Ishikawa (cell line): ENCODE measurements around the gene MTPN.

ENCODE experiments used
- CEBPB ChIP-seq: IDR thresholded peaks from 2 replicates; pipeline ENCODE4 v1.6.1; 2012
- CREB1 ChIP-seq: IDR thresholded peaks from 2 replicates; pipeline ENCODE4 v1.6.1; 2012; ENCODE audit warnings: low read depth
- EGR1 ChIP-seq: IDR thresholded peaks from 2 replicates; pipeline ENCODE4 v1.6.1; 2012
- EP300 ChIP-seq: IDR thresholded peaks from 2 replicates; pipeline ENCODE4 v1.6.1; 2012; ENCODE audit warnings: borderline replicate concordance
- FOXM1 ChIP-seq: IDR thresholded peaks from 2 replicates; pipeline ENCODE4 v1.6.1; 2012; ENCODE audit warnings: low read depth, borderline replicate concordance
- NFIC ChIP-seq: IDR thresholded peaks from 2 replicates; pipeline ENCODE4 v1.6.1; 2012
- RAD21 ChIP-seq: IDR thresholded peaks from 2 replicates; pipeline ENCODE4 v1.6.1; 2012; ENCODE audit warnings: low read depth
- TAF1 ChIP-seq: IDR thresholded peaks from 2 replicates; pipeline ENCODE4 v1.6.1; 2012; ENCODE audit warnings: low read depth, mild to moderate bottlenecking
- TCF12 ChIP-seq: IDR thresholded peaks from 2 replicates; pipeline ENCODE4 v1.6.1; 2012; ENCODE audit warnings: low read depth
- TEAD4 ChIP-seq: IDR thresholded peaks from 2 replicates; pipeline ENCODE4 v1.6.1; 2012
- USF1 ChIP-seq: IDR thresholded peaks from 2 replicates; pipeline ENCODE4 v1.6.1; 2012
- YY1 ChIP-seq: IDR thresholded peaks from 2 replicates; pipeline ENCODE4 v1.6.1; 2012; ENCODE audit warnings: low read depth
- ZBTB7A ChIP-seq: IDR thresholded peaks from 2 replicates; pipeline ENCODE4 v1.6.1; 2012; ENCODE audit warnings: low read depth
- TF ChIP-seq, protein P1 (sequence below): IDR thresholded peaks from 2 replicates; pipeline ENCODE4 v1.6.1; 2012
- TF ChIP-seq, protein P2 (sequence below): IDR thresholded peaks from 2 replicates; pipeline ENCODE4 v1.6.1; 2012; ENCODE audit warnings: low read depth, mild to moderate bottlenecking

Gene MTPN

DNA sequence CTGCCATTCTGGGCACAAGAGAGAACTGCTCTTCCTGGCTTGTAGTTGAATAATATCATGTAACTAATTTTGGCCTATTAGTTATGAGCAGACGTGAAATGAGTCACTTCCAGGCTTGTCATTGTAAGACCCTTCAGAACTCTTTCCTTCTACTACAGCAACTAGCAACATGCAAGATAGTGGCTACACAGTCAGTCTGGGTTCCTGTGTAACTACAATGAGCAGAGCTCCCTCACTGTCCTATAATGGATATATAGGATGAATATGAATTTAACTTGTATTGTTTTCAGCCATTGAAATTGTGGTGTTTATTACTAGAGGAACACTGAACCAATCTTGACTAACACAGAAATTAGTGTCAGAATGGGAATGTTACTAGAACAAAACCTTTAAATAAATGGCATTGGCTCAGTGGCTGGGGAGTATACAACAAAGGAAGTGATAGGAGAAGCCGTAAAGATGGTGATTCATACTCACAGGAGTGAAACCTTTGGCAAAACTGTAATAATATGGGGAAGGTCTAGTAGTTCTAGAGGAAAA, 2.9 kb upstream of the MTPN start:
- TF ChIP-seq, protein P1, sequence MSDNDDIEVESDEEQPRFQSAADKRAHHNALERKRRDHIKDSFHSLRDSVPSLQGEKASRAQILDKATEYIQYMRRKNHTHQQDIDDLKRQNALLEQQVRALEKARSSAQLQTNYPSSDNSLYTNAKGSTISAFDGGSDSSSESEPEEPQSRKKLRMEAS, result no peak
- TF ChIP-seq USF1 (no peak), RAD21 (no peak), NFIC (no peak), EGR1 (no peak), YY1 (no peak), ZBTB7A (no peak), EP300 (no peak), FOXM1 (no peak), TEAD4 (no peak), CEBPB (no peak), TAF1 (no peak), TCF12 (no peak), CREB1 (no peak)
- TF ChIP-seq, protein P2, sequence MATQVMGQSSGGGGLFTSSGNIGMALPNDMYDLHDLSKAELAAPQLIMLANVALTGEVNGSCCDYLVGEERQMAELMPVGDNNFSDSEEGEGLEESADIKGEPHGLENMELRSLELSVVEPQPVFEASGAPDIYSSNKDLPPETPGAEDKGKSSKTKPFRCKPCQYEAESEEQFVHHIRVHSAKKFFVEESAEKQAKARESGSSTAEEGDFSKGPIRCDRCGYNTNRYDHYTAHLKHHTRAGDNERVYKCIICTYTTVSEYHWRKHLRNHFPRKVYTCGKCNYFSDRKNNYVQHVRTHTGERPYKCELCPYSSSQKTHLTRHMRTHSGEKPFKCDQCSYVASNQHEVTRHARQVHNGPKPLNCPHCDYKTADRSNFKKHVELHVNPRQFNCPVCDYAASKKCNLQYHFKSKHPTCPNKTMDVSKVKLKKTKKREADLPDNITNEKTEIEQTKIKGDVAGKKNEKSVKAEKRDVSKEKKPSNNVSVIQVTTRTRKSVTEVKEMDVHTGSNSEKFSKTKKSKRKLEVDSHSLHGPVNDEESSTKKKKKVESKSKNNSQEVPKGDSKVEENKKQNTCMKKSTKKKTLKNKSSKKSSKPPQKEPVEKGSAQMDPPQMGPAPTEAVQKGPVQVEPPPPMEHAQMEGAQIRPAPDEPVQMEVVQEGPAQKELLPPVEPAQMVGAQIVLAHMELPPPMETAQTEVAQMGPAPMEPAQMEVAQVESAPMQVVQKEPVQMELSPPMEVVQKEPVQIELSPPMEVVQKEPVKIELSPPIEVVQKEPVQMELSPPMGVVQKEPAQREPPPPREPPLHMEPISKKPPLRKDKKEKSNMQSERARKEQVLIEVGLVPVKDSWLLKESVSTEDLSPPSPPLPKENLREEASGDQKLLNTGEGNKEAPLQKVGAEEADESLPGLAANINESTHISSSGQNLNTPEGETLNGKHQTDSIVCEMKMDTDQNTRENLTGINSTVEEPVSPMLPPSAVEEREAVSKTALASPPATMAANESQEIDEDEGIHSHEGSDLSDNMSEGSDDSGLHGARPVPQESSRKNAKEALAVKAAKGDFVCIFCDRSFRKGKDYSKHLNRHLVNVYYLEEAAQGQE, result no peak

DNA sequence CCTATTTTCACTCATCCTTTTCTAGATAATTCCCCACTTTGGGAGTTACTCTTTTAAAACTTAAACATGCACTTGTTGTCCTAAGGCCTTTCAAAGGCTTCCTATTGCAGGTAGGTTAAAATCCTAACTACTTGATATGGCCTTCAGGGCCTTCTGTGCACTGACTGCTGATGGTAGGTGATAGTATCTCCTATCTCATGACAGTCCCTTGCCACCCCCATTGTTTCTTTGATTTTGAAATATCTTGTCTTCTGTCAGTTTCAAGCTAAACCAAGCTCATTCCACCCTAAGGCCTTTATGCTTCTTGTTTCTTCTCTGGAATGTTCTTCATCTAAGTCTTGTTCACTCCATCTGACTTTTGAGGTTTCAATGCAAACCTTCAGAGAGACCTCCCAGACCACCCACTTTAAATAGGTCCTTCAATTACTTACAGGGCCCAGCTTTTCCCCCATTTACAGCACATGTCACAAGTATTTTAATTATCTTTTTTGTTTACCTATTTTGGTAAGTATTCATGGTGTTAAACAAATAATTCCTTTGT, 2.4 kb upstream of the MTPN start:
- TF ChIP-seq TEAD4, result no peak
- TF ChIP-seq EP300, result no peak
- no peak for TF ChIP-seq TAF1
- no peak for TF ChIP-seq CREB1
- no peak for TF ChIP-seq FOXM1
- TF ChIP-seq, protein P2, result no peak

DNA sequence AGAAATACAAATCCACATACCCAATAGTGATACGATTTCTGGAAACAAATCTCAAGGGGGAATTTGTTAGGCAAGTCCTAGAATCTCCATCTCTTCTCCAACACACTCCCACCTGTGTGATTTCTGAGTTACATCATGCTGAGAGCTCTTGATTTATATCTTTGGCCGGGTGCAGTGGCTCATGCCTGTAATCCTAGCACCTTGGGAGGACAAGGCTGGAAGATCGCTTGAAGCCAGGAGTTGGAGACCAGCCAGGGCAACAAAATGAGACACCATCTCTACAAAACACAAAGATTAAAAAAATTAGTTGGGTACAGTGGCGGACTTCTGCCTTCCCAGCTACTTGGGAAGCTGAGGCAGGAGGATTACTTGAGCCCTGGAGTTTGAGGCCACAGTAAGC, 1.5 kb upstream of the MTPN start:
- TF ChIP-seq ZBTB7A, result no peak

DNA sequence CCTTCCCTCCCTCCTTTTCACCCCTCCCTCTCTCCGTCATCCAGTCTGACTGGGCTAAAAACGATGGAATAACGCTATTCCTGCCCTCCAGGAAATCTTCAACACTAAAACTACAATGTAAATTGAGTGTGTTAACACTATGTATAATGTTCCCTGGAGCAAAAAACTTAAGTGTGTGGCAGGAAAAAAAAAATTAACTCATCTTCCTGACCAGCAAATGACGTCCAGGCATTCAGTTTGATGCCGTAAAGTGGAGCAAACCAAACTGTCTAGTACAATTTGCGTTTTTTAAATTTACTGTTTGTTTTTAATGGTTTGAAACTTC, 545 bp upstream of the MTPN start:
- TF ChIP-seq, protein P2, result no peak
- no peak for TF ChIP-seq TCF12
- TF ChIP-seq EP300, result no peak
- no peak for TF ChIP-seq RAD21
- no peak for TF ChIP-seq CEBPB
- TF ChIP-seq YY1, result no peak
- no peak for TF ChIP-seq TEAD4
- no peak for TF ChIP-seq ZBTB7A
- TF ChIP-seq USF1, result no peak
- no peak for TF ChIP-seq TAF1
- TF ChIP-seq, protein P1, result no peak
- no peak for TF ChIP-seq EGR1
- no peak for TF ChIP-seq FOXM1
- no peak for TF ChIP-seq CREB1
